Neural crest cell (in vitro differentiated cells): ENCODE measurements around the gene SNX1. TPM values are rescaled to one million over a fixed set of nuclear protein-coding genes. Genes with fewer than 3 reads are reported as not detected.

Experiments used
- DNase-seq: peaks from one replicate; pipeline ENCODE4 v3.0.0; 2021; ENCODE audit warnings: low read depth, mixed read lengths, low spot score
- H3K27ac Mint-ChIP-seq: one replicate; pipeline ENCODE4 v1.8.0; 2021; ENCODE audit warnings: mild to moderate bottlenecking, mixed read lengths; ENCODE audit not compliant: unreplicated experiment
- H3K27me3 Mint-ChIP-seq: 2 replicates; pipeline ENCODE4 v1.8.0; 2021; ENCODE audit warnings: low read depth, mild to moderate bottlenecking, mixed read lengths
- H3K36me3 Mint-ChIP-seq: 2 replicates; pipeline ENCODE4 v1.8.0; 2021; ENCODE audit warnings: low read depth, mild to moderate bottlenecking, mixed read lengths
- H3K4me1 Mint-ChIP-seq: 2 replicates; pipeline ENCODE4 v1.8.0; 2021; ENCODE audit warnings: mixed read lengths
- H3K4me3 Mint-ChIP-seq: one replicate; pipeline ENCODE4 v1.8.0; 2021; ENCODE audit warnings: mild to moderate bottlenecking, mixed read lengths
- H3K9me3 Mint-ChIP-seq: 2 replicates; pipeline ENCODE4 v1.8.0; 2021; ENCODE audit warnings: mixed read lengths
- total RNA-seq: library from RNA; stranded (reverse); gene quantifications from 2 replicates; pipeline ENCODE4 v1.2.1, GENCODE V29; 2021
- TF ChIP-seq, protein P1 (sequence below): fragments of 200-600 bp; sonication (generic); conservative IDR thresholded peaks from 2 replicates; pipeline ENCODE4 v1.5.0; 2021; ENCODE audit warnings: antibody characterized with exemption, mild to moderate bottlenecking

Gene SNX1
- total RNA-seq, 1 donor from 2014 or later, result 131 TPM

- TF ChIP-seq, protein P1, sequence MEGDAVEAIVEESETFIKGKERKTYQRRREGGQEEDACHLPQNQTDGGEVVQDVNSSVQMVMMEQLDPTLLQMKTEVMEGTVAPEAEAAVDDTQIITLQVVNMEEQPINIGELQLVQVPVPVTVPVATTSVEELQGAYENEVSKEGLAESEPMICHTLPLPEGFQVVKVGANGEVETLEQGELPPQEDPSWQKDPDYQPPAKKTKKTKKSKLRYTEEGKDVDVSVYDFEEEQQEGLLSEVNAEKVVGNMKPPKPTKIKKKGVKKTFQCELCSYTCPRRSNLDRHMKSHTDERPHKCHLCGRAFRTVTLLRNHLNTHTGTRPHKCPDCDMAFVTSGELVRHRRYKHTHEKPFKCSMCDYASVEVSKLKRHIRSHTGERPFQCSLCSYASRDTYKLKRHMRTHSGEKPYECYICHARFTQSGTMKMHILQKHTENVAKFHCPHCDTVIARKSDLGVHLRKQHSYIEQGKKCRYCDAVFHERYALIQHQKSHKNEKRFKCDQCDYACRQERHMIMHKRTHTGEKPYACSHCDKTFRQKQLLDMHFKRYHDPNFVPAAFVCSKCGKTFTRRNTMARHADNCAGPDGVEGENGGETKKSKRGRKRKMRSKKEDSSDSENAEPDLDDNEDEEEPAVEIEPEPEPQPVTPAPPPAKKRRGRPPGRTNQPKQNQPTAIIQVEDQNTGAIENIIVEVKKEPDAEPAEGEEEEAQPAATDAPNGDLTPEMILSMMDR, result peak; percentile 98
- DNase-seq, result peak; percentile 97
- H3K4me3 Mint-ChIP-seq, result peak overlapping the region; percentile 95
- H3K36me3 Mint-ChIP-seq, result peaks cover 15% of the 10 kb centered on the region
- peaks cover 27% of the 10 kb centered on the region for H3K4me1 Mint-ChIP-seq
- H3K9me3 Mint-ChIP-seq, result no peaks in the 10 kb centered on the region
- peaks cover 30% of the 10 kb centered on the region for H3K27me3 Mint-ChIP-seq
- H3K27ac Mint-ChIP-seq, result no peak overlapping the region
These were observed 57.9 kb downstream of the SNX1 start for GRCh38 chr15:64153480-64154367.

DNA sequence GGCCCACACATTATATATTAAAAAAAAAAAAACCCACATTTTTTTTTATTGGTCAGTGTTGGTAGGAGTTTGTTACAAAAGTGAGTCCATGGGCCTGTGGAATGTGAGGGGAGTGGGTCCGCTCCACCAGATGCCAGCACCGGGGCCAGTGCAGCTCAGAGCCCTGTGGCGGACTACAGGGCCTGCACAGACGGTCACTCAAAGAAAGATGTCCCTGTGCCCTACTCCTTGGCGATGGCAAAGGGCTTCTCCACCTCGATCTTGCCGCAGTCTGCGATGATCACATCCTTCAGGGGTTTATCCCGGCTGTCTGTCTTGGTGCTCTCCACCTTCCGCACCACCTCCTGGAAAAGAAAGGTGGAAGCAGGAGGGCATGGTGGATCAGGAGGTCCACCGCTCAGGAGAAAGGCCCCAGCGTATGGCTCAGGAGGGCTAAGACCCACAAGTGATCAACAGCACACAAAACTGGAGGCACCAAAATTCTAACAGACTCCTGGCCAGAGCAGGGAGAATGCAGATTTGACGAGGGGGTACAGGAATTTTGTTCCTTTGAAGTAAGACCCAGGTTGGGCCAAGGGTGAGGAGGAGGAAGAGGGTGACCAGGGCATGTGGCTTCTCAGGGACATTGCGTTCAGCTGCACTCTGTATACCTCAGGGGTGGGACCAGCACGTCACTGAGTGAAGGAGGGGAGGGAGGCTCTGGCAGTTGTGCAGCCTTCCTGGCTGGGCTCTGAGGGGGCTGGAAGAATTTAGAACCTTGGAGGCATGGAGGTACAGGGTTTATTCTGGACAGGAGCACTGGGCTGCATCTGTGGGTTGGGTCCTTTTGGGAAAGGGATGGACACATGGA is 60.2 kb downstream of the SNX1 start:
- peak overlapping the region; percentile 55 for H3K4me3 Mint-ChIP-seq
- H3K4me1 Mint-ChIP-seq, result peaks cover 28% of the 10 kb centered on the region
- DNase-seq, result no peak
- H3K27ac Mint-ChIP-seq, result no peak overlapping the region
- TF ChIP-seq, protein P1, result no peak
- H3K36me3 Mint-ChIP-seq, result peaks cover 23% of the 10 kb centered on the region
- H3K9me3 Mint-ChIP-seq, result no peaks in the 10 kb centered on the region
- peaks cover 17% of the 10 kb centered on the region for H3K27me3 Mint-ChIP-seq

- no peaks in the 10 kb centered on the region for H3K9me3 Mint-ChIP-seq
- peaks cover 16% of the 10 kb centered on the region for H3K27me3 Mint-ChIP-seq
- peaks cover 30% of the 10 kb centered on the region for H3K4me1 Mint-ChIP-seq
- H3K4me3 Mint-ChIP-seq, result peak overlapping the region; percentile 55
- TF ChIP-seq, protein P1, result no peak
- peaks cover 24% of the 10 kb centered on the region for H3K36me3 Mint-ChIP-seq
- H3K27ac Mint-ChIP-seq, result peak overlapping the region; percentile 78
- DNase-seq, result no peak
These were observed 61.0 kb downstream of the SNX1 start for GRCh38 chr15:64156652-64157331.

- H3K9me3 Mint-ChIP-seq, result no peaks in the 10 kb centered on the region
These were observed 61.9 kb downstream of the SNX1 start for GRCh38 chr15:64157599-64158125.

More at GRCh38 chr15:64157599-64158125, 61.9 kb downstream of the SNX1 start:
- no peak for DNase-seq
- Mint-ChIP-seq H3K36me3 (peaks cover 25% of the 10 kb centered on the region), H3K4me1 (peaks cover 35% of the 10 kb centered on the region), H3K27me3 (peaks cover 12% of the 10 kb centered on the region), H3K27ac (no peak overlapping the region), H3K4me3 (peak overlapping the region; percentile 47)
- TF ChIP-seq, protein P1, result no peak
